Spinal cord (tissue), 10 donors: ENCODE results near the gene CD8B. TPM values are rescaled to one million over a fixed set of nuclear protein-coding genes. Genes with fewer than 3 reads are reported as not detected.
A peak's percentile ranks its signal among the peaks of the same experiment; 100 is the strongest.
"Not testable (repeated sequence)": the region's sequence is repeated elsewhere in the genome, so short reads cannot be mapped to it uniquely, and the experiment has no call there.

ENCODE experiments used
- DNase-seq, 6 donors: peaks; one replicate each; pipeline versions ENCODE4 v3.0.0 to v3.0.0-alpha.2; 2013 to 2015; ENCODE audit warnings: low spot score in 6 of 6, low read depth in 4 of 6
- H3K27ac ChIP-seq: one replicate; pipeline ENCODE4 v1.5.1; 2013; ENCODE audit warnings: low read depth, low read length, control low read depth
- H3K27me3 ChIP-seq: one replicate; pipeline ENCODE4 v1.6.1; 2013; ENCODE audit warnings: low read length; ENCODE audit not compliant: control insufficient read depth, insufficient read depth
- H3K36me3 ChIP-seq: one replicate; pipeline ENCODE4 v1.6.1; 2013; ENCODE audit warnings: low read length; ENCODE audit not compliant: control insufficient read depth, insufficient read depth
- H3K4me1 ChIP-seq: one replicate; pipeline ENCODE4 v1.6.1; 2013; ENCODE audit warnings: low read length; ENCODE audit not compliant: control insufficient read depth, insufficient read depth
- H3K4me3 ChIP-seq: one replicate; pipeline ENCODE4 v1.5.1; 2013; ENCODE audit warnings: low read depth, low read length, control low read depth
- H3K9me3 ChIP-seq: one replicate; pipeline ENCODE4 v1.6.1; 2013; ENCODE audit warnings: low read length; ENCODE audit not compliant: control insufficient read depth, insufficient read depth
- WGBS: methylation state at CpG from one replicate; pipeline ENCODE4 v1.1.5; 2013; ENCODE audit warnings: missing lambda C conversion rate; ENCODE audit not compliant: insufficient coverage; 5-methylcytosine and 5-hydroxymethylcytosine counted together
- polyA plus RNA-seq, 2 donors: library from polyadenylated mRNA; unstranded; fragments of 120-200 nt; gene quantifications; one replicate each; pipeline ENCODE4 v1.2.1, GENCODE V29; 2013; ENCODE audit not compliant: insufficient read length in 2 of 2
- total RNA-seq, 2 donors: library from RNA; depleted of rRNA in 1 of 2; stranded (reverse); fragments of 120-200 nt in 1 of 2; fragments of >200 nt in 1 of 2; gene quantifications; one replicate each; pipeline versions ENCODE4 v1.2.3 to v1.2.4, GENCODE V29; 2013 to 2014
- donor health status: healthy.

The CD8B gene
- total and polyA plus RNA-seq, 4 donors, result 1.5 to 3.5 (median 2.5) TPM

DNA sequence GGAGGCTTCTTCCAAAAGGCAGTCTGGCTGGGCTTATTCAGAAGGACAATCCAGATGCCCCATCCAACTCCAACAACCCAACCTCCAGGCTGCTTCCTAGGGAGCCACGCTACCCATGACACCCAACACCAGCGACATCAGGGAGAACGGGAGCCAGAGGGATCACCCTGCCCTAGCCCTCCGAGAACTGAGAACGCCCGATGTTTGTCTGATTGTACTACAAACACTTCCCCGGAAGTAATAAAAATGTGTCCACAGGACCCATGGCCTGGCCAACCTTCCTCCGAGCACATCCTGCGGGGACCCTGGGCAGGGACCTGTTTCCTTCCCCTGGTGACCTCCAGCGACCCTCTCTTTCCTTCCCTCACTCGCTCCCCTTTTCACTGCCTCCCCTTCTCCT is 511 bp downstream of the CD8B start:
- not testable (repeated sequence) for H3K4me3 ChIP-seq, H3K27me3 ChIP-seq, H3K9me3 ChIP-seq, DNase-seq, H3K4me1 ChIP-seq, H3K27ac ChIP-seq, H3K36me3 ChIP-seq
- WGBS, result 45% methylated on average over 10 of the region's 11 CpGs

- H3K9me3 ChIP-seq, H3K4me1 ChIP-seq, H3K36me3 ChIP-seq, H3K27ac ChIP-seq, H3K4me3 ChIP-seq, H3K27me3 ChIP-seq, DNase-seq: not testable (repeated sequence)
- 89% methylated on average over 4 of the region's 8 CpGs for WGBS
These were observed 1.1 kb downstream of the CD8B start for GRCh38 chr2:86860573-86860972.

DNA sequence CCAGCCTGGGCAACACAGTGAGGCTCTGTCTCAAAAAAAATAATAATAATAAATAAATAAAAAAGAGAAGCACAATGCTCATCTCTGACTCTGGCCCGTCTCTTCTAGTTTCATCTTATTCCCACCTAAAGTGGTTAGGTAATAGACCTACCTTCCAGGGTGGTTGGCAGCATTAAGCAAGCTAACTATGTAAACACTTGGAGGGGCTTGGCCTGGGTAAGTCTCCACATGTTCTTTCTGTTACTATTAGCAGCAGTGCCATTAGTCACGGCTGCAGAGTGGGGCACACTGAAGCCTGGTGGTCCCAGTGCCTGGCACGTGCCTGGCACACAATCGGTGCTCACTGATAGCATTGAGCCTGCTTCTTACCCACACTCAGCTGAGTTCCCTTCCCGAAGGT is 4.0 kb downstream of the CD8B start:
- 84% methylated on average over 4 of the region's 5 CpGs for WGBS
- H3K27ac ChIP-seq, H3K4me3 ChIP-seq, DNase-seq, H3K9me3 ChIP-seq, H3K36me3 ChIP-seq, H3K4me1 ChIP-seq, H3K27me3 ChIP-seq: not testable (repeated sequence)

DNA sequence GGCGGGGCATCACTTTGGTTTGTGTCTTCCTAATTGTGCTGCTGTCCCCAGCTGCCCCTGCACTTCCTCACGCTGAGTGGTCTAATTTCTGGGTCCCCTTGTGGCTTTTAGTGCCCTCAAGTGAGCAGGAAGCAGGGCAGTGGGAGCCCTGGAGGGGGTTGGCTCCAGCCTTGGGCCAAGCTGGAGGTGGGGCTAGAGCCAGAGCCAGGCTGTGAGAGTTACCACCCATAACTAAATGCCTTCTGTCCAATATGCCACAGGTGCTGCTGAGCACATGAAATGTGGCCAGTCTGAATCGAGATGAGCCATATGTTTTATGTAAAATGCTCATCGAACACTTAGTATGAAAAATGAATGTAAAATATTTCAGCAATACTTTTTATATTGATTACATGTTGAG is 5.2 kb downstream of the CD8B start:
- not testable (repeated sequence) for H3K27me3 ChIP-seq, DNase-seq, H3K9me3 ChIP-seq, H3K27ac ChIP-seq, H3K4me3 ChIP-seq, H3K4me1 ChIP-seq, H3K36me3 ChIP-seq
- 100% methylated on average over 1 of the region's 4 CpGs for WGBS

DNA sequence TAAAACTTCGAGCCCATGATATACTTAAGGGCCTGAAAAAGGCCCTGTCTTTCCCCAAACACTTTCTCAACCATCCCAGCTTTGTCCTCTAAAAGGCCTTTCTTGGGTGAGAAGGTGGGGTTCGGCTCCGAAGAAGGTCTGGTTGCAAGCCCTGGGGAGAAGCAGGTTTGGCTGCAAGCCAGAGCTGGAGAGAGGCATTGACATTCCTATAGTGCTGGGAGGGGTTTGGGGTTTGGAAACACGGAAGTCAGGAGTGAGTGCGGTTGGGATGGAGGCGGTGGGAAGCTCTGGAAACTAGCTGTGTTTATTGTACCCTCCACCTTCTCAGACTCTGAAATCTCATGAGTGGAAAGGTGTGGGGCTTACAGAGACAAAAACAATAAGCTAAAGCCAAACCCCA is 5.7 kb downstream of the CD8B start:
- H3K4me1 ChIP-seq, H3K9me3 ChIP-seq, H3K27ac ChIP-seq, H3K36me3 ChIP-seq, H3K27me3 ChIP-seq, H3K4me3 ChIP-seq: not testable (repeated sequence)
- 0% methylated on average over 1 of the region's 6 CpGs for WGBS
- peak in 1 of 6 donors; percentile 8 for DNase-seq

DNA sequence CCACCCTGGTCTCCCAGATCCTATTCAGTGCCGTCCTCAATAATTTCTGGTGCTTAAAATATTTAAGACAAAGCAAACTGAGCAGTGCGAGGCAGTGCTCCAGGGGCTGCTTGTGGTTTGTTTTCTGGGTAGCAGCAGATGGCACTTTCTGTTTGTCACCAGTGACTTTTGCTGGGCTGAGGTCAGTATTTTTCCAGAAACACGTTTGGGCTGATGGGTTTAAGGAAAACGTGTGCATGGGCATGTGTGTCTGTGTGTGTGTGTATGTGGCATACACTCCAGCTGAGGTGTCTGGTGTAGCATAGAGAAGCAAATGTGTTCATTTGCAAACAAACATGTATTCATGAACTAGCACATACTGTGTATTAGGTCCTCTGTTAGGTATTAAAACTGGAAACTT is 10.1 kb downstream of the CD8B start:
- WGBS, result 73% methylated on average over 3 of the region's 4 CpGs

DNA sequence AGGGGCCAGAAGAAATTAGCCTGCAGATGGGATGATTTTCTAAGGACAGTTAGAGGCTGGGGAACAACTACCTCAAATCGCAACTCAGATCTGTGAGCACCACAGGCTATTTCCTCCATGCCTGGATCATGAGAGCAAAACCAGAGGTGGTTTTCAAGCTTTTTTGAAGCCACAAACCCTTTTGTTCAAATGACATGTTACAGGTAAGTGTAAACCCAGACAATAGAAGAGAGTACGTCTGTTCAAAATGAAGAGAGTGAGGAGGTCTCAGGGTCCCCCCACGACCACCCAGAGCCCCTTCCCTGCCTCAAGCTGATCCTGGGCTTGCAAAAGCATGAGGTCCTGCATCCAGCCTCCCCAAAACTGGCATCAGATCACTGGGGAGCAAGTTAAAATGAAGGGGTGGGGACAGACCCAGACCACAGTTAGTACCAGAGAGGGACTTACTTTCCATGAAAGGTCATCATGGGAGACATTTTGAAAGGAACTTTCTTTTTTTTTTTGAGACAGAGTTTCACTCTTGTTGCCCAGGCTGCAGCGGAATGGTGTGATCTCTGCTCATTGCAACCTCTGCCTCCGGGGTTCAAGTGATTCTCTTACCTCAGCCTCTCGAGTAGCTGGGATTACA is 19.0 kb downstream of the CD8B start:
- WGBS, result no CpG with 5 or more reads among the region's 6 CpGs
- H3K4me3 ChIP-seq, H3K36me3 ChIP-seq: not testable (repeated sequence)

More for the DNA sequence above, 10.1 kb downstream of the CD8B start:
- not testable (repeated sequence) for H3K4me1 ChIP-seq, H3K4me3 ChIP-seq, H3K27ac ChIP-seq, DNase-seq, H3K9me3 ChIP-seq, H3K27me3 ChIP-seq, H3K36me3 ChIP-seq

GRCh38 chr2:86841330-86841729 is 20.4 kb downstream of the CD8B start:
- not testable (repeated sequence) for H3K9me3 ChIP-seq, H3K27ac ChIP-seq
- WGBS, result no CpG with 5 or more reads among the region's 8 CpGs

More for the DNA sequence above, 19.0 kb downstream of the CD8B start:
- H3K9me3 ChIP-seq, DNase-seq, H3K27ac ChIP-seq, H3K27me3 ChIP-seq, H3K4me1 ChIP-seq: not testable (repeated sequence)

GRCh38 chr2:86839871-86840548 is 21.7 kb downstream of the CD8B start:
- DNase-seq, H3K27ac ChIP-seq, H3K36me3 ChIP-seq, H3K4me1 ChIP-seq, H3K9me3 ChIP-seq, H3K27me3 ChIP-seq, H3K4me3 ChIP-seq: not testable (repeated sequence)
- 73% methylated on average over 4 of the region's 11 CpGs for WGBS

More at GRCh38 chr2:86841330-86841729, 20.4 kb downstream of the CD8B start:
- not testable (repeated sequence) for H3K4me3 ChIP-seq, DNase-seq, H3K27me3 ChIP-seq, H3K4me1 ChIP-seq, H3K36me3 ChIP-seq

GRCh38 chr2:86839455-86839854 is 22.2 kb downstream of the CD8B start:
- H3K4me1 ChIP-seq, H3K9me3 ChIP-seq, H3K27me3 ChIP-seq, H3K27ac ChIP-seq, H3K4me3 ChIP-seq, DNase-seq, H3K36me3 ChIP-seq: not testable (repeated sequence)
- WGBS, result 79% methylated on average over 5 of the region's 7 CpGs
